NCI-H2196 treated with DMSO at 0.1 percent for 48 hours (cell line): ENCODE data around the gene BPGM.

Experiments used
- DNase-seq: peaks from one replicate; lab custom pipeline; 2025; ENCODE audit not compliant: unreplicated experiment; lab: John Stamatoyannopoulos, UW

BPGM gene

DNA sequence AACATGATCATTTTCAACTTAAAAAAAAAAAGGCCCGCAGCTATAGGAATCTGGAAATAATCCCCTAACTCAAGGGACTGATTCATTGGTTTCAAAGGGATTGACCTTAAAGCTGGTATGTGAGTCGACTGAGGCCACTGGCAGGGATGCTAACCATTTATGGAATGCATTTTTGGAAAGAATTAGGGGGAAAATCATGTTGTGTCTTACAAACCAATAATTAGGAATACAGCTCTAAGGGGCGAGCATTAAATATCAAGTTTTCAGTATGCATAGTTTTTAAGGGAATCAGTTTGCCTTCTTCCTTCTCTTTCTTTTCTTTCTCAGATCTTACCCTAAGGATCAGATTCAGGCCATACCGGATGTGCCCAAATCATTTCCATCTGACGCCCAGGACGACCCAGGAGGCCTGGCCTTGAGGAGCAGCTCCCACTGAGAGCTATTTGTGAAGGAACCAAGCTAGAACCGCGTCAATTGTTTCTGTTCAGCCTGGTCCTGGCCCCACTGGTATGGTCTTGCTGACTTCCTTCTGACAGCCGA lies 48.7 kb downstream of the BPGM start:
- no peak for DNase-seq

- no peak for DNase-seq
These were observed 49.6 kb downstream of the BPGM start for GRCh38 chr7:134696261-134696660.

- no peak for DNase-seq
These were observed 50.7 kb downstream of the BPGM start for GRCh38 chr7:134697205-134697886.

- no peak for DNase-seq
These were observed 51.8 kb downstream of the BPGM start for GRCh38 chr7:134698481-134698880.

DNA sequence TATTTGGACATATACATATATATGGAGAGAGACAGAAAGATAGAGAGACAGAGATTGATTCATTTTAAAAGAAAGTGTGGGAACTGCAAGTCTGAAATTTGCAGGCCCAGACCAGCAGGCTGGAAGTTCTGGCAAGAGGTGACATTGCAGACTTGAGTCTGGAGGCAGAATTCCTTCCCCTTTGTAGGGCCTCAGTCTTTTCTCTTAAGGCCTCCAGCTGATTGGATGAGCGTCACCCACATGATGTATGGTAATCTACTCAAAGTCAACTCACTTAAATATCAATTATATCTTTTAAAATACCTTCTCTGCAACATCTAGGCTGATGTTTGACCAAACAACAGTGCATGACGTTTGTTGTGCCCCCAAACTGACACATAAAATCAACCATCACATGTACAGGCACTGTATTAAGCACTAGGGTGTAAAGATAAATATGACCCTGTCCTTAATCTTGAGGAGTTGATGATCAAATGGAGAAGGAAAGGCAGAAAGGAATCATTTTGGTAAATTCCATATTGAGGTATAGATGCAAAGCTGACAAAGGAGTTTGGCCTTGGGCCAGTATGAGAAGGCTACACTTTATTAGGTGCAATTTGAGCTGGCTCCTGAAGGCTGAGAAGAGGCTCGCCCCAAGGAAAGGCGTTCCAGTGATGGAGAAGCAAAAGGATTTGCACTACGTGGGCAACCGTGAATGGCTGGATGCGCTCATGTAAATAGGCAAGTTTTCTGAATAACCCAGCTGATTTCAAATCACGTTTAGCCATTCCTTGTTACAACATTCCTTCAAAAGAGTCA lies 52.6 kb downstream of the BPGM start:
- no peak for DNase-seq

GRCh38 chr7:134699899-134700298 lies 53.2 kb downstream of the BPGM start:
- DNase-seq: no peak

DNA sequence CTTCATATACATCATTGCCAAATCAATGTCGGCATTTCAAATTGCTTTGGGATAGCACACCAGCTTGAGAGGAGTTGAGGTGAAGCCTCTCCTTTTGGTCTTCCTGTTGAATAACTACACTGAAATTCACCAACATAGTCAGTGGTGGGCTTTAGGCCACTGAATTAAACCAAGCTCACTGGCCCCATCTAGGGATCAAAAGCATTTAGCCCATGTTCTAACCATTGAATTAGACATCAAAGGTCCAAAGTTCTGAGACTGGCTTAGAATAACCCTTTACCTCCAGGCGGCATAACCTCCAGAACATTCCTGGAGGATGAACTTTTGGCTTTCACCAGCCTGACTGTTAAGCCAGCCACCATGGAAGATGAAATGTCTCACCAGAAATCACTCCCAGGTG lies 54.6 kb downstream of the BPGM start:
- no peak for DNase-seq

- DNase-seq: no peak
These were observed 56.0 kb downstream of the BPGM start for GRCh38 chr7:134702366-134703240.

GRCh38 chr7:134703241-134703594 lies 56.6 kb downstream of the BPGM start:
- no peak for DNase-seq

DNA sequence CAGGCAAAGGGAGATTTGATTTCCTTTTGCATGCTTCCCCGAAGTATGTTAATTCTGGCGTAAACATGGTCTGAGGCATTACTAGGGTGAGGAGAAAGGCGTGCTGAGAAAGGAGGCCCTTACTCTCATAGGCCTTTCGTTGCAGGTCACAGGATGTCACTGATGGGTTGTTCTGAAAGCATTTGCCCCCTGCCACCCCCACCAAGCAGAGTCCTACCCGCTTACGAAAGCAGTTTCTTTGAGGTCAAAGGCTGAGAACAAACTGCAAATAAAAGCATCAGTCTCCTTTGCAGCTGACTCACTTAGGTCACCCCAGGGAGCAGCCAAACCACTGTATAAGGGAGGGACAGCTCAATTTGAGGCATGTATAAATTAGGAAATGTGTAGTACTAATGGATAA lies 57.1 kb downstream of the BPGM start:
- no peak for DNase-seq

DNA sequence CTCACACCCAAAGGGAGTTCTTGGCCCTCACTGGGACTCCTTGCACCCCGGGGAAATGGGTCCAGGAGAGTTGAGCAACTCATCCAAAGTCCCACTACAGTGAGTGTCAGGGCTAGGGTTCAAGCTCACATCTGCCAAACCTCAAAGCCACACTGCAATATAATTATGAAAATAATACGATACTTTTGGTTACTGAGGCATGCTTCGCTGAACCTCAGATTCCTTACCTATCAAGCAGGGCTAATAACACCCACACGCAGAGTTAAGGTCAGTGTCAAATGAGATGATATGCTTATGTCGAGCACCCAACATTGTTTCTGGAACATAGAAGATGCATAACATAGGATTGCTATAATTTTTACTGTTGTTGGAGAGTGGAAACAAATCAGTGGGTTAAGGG lies 58.2 kb downstream of the BPGM start:
- no peak for DNase-seq

DNA sequence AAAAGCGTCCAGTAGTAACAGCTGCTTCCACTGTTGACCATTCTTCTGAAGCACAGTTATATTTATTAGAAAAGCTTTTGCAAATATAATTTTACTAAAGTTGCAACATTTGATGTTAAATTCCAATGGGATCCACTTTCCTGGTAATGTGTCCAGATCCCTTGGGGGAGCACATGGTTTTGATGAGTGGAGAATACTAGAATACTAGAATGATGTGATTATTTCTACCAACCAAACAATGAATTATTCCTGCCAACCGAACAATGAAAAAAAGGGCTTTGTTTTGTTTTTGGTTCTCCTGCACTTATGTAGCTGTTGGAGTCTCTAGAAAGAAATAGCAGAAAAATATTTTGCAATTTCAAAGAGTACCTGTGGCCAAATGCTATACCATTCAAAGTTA lies 59.1 kb downstream of the BPGM start:
- DNase-seq: no peak

- no peak for DNase-seq
These were observed 59.8 kb downstream of the BPGM start for GRCh38 chr7:134706468-134706867.

GRCh38 chr7:134707663-134708378 lies 61.2 kb downstream of the BPGM start:
- DNase-seq: no peak

- DNase-seq: no peak
These were observed 62.0 kb downstream of the BPGM start for GRCh38 chr7:134708692-134709091.

DNA sequence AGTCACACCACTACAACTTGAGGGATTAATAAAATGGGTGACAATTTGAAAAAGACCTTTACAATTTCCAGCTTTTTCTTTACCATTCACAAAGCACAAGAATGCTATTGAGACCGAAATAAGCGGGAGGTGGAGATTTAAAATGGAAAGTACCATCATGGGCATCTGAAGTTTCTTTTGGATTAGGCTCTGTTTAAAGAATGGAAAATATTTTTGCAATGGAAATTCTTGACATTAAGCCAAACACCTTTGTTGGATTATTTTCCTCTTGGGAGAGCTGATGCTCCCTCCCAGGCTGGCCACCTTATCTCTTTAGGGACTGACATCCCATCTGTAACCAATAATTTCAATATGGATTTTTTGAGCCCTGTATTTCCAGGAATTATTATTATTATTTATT lies 62.5 kb downstream of the BPGM start:
- DNase-seq: no peak

GRCh38 chr7:134710511-134710853 lies 63.8 kb downstream of the BPGM start:
- DNase-seq: no peak

- no peak for DNase-seq
These were observed 64.4 kb downstream of the BPGM start for GRCh38 chr7:134710854-134711624.

DNA sequence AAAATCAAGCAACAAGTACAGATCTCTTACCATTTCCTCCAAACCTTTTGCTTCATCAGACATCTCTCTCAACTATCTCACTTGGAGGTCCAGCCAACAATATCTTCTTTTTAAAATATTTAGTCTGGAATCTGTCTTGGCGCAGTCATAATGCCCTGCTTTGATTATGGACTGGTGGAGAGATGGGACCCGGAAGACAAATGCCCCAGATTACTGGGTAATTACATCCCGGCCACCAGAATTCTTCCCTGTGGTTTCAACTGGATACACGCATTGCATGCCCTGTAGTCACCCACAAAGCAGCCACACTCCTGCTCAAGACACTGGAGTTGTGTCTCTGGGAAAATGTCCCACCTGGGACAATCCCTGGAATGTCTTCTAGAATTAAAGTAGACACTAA lies 65.5 kb downstream of the BPGM start:
- no peak for DNase-seq

- no peak for DNase-seq
These were observed 68.0 kb downstream of the BPGM start for GRCh38 chr7:134714470-134715205.
